ENCODE measurements around the gene ZNF483. TPM values are rescaled to one million over a fixed set of nuclear protein-coding genes. Genes with fewer than 3 reads are reported as not detected.

Gene ZNF483
- total and polyA plus RNA-seq, 9 of the 15 experiments (the other 6 are each of a cell fraction or from before 2014, with no cell fraction given), result 0.04 to 1.0 (median 0.38) TPM

GRCh38 chr9:111483439-111483857, 41.5 kb upstream of the ZNF483 start (continued):
- TF ChIP-seq TGIF2 (CRISPR knock-in tag; IDR thresholded peaks at IDR 0.05) (no peak), MECOM (CRISPR knock-in tag; IDR thresholded peaks at IDR 0.05) (no peak), ZNF780A (CRISPR knock-in tag; IDR thresholded peaks at IDR 0.05) (no peak), RBFOX2 (IDR thresholded peaks at IDR 0.05; ENCODE audit: low read depth, low read length) (peak; percentile 66), ESRRA (IDR thresholded peaks at IDR 0.05; ENCODE audit: borderline replicate concordance, low read depth) (no peak), PCBP1 (IDR thresholded peaks at IDR 0.05; ENCODE audit: low read depth, low read length, poor library complexity, severe bottlenecking) (no peak), JUND (IDR thresholded peaks at IDR 0.05; ENCODE audit: borderline replicate concordance, low read depth, low read length) (no peak), JUND (tag; IDR thresholded peaks at IDR 0.05; ENCODE audit: borderline replicate concordance, low read depth, low read length) (no peak), ZBTB5 (IDR thresholded peaks at IDR 0.05) (no peak), ZNF277 (CRISPR knock-in tag; IDR thresholded peaks at IDR 0.05; ENCODE audit: borderline replicate concordance) (no peak), ZNF408 (CRISPR knock-in tag; IDR thresholded peaks at IDR 0.05; ENCODE audit: low read depth) (no peak), SNAPC5 (CRISPR knock-in tag; IDR thresholded peaks at IDR 0.05) (no peak)

All from K562 (cell line).